Liver (tissue), 9 donors: ENCODE results near the gene MYH7B. TPM values are rescaled to one million over a fixed set of nuclear protein-coding genes. Genes with fewer than 3 reads are reported as not detected.

ENCODE experiments used
- DNase-seq: peaks from one replicate; pipeline ENCODE4 v3.0.0-alpha.2; 2017; ENCODE audit warnings: low spot score
- H3K27ac ChIP-seq, 2 donors: one replicate each; pipeline ENCODE4 v1.7.0; 2013; ENCODE audit warnings: inconsistent platforms in 2 of 2, low read length in 2 of 2, control low read depth in 1 of 2, low read depth in 1 of 2, mild to moderate bottlenecking in 1 of 2
- H3K27me3 ChIP-seq, 4 donors: one replicate each; pipeline versions ENCODE4 v1.6.1 to v1.7.0; 2013; ENCODE audit warnings: low read length in 3 of 4, inconsistent platforms in 1 of 4, mild to moderate bottlenecking in 1 of 4, moderate library complexity in 1 of 4; ENCODE audit not compliant: control insufficient read depth in 4 of 4, insufficient read depth in 4 of 4
- H3K36me3 ChIP-seq, 4 donors: one replicate each; pipeline versions ENCODE4 v1.6.1 to v1.7.0; 2013; ENCODE audit warnings: low read length in 3 of 4, mild to moderate bottlenecking in 3 of 4, low read depth in 1 of 4, moderate library complexity in 1 of 4; ENCODE audit not compliant: control insufficient read depth in 4 of 4, insufficient read depth in 3 of 4
- H3K4me1 ChIP-seq, 4 donors: one replicate each; pipeline versions ENCODE4 v1.6.1 to v1.7.0; 2013; ENCODE audit warnings: low read length in 3 of 4, mild to moderate bottlenecking in 3 of 4, moderate library complexity in 1 of 4; ENCODE audit not compliant: control insufficient read depth in 4 of 4, insufficient read depth in 4 of 4
- H3K4me3 ChIP-seq, 3 donors: one replicate each; pipeline versions ENCODE4 v1.6.1 to v1.7.0; 2013; ENCODE audit warnings: low read length in 3 of 3, control low read depth in 1 of 3, low read depth in 1 of 3, mild to moderate bottlenecking in 1 of 3
- H3K9ac ChIP-seq, 2 donors: one replicate each; pipeline ENCODE4 v1.7.0; 2013; ENCODE audit warnings: low read length in 2 of 2, mild to moderate bottlenecking in 2 of 2, moderate library complexity in 2 of 2, control low read depth in 1 of 2, low read depth in 1 of 2
- H3K9me3 ChIP-seq, 4 donors: one replicate each; pipeline versions ENCODE4 v1.6.1 to v1.7.0; 2013; ENCODE audit warnings: low read length in 3 of 4; ENCODE audit not compliant: control insufficient read depth in 4 of 4
- ATF3 ChIP-seq: IDR thresholded peaks from 2 replicates; pipeline ENCODE4 v1.6.1; 2016; ENCODE audit warnings: antibody characterized with exemption
- EGR1 ChIP-seq, 2 donors: IDR thresholded peaks; 2 replicates each; pipeline ENCODE4 v1.6.1; 2016 to 2018; ENCODE audit warnings: antibody characterized with exemption in 2 of 2, low read depth in 2 of 2
- FOXA1 ChIP-seq: IDR thresholded peaks from 2 replicates; pipeline ENCODE4 v1.6.1; 2016; ENCODE audit warnings: antibody characterized with exemption
- FOXA2 ChIP-seq: IDR thresholded peaks from 2 replicates; pipeline ENCODE4 v1.6.1; 2016; ENCODE audit warnings: antibody characterized with exemption
- GABPA ChIP-seq, 2 donors: IDR thresholded peaks in 1 of 2; conservative IDR thresholded peaks in 1 of 2; 2 replicates each; pipeline ENCODE4 v1.6.1; 2016; ENCODE audit warnings: antibody characterized with exemption in 2 of 2, mild to moderate bottlenecking in 1 of 2, moderate library complexity in 1 of 2
- HNF4A ChIP-seq, 2 donors: conservative IDR thresholded peaks; 2 replicates each; pipeline ENCODE4 v1.6.1; 2016; ENCODE audit warnings: antibody characterized with exemption in 2 of 2, mild to moderate bottlenecking in 2 of 2
- HNF4G ChIP-seq: IDR thresholded peaks from 2 replicates; pipeline ENCODE4 v1.6.1; 2016; ENCODE audit warnings: antibody characterized with exemption
- NR2F2 ChIP-seq: IDR thresholded peaks from 2 replicates; pipeline ENCODE4 v1.6.1; 2016; ENCODE audit warnings: antibody characterized with exemption
- REST ChIP-seq: IDR thresholded peaks from 2 replicates; pipeline ENCODE4 v1.6.1; 2016; ENCODE audit warnings: antibody characterized with exemption, mild to moderate bottlenecking
- RXRA ChIP-seq, 2 donors: IDR thresholded peaks; 2 replicates each; pipeline ENCODE4 v1.6.1; 2017 to 2018; ENCODE audit warnings: antibody characterized with exemption in 2 of 2, mild to moderate bottlenecking in 1 of 2
- SP1 ChIP-seq: IDR thresholded peaks from 2 replicates; pipeline ENCODE4 v1.6.1; 2018; ENCODE audit warnings: antibody characterized with exemption, mild to moderate bottlenecking
- TAF1 ChIP-seq: conservative IDR thresholded peaks from 2 replicates; pipeline ENCODE4 v1.6.1; 2016; ENCODE audit warnings: antibody characterized with exemption, mild to moderate bottlenecking
- YY1 ChIP-seq: IDR thresholded peaks from 2 replicates; pipeline ENCODE4 v1.6.1; 2016; ENCODE audit warnings: antibody characterized with exemption, mild to moderate bottlenecking
- ZBTB33 ChIP-seq: IDR thresholded peaks from 2 replicates; pipeline ENCODE4 v1.6.1; 2016; ENCODE audit warnings: antibody characterized with exemption
- WGBS: extraction: QIAGEN DNeasy Blood & Tissue Kit; methylation state at CpG from one replicate; pipeline ENCODE4 v1.1.7; 2013; 5-methylcytosine and 5-hydroxymethylcytosine counted together
- polyA plus RNA-seq, 2 donors: library from polyadenylated mRNA; stranded (reverse) in 1 of 2; unstranded in 1 of 2; fragments of 200-250 nt in 1 of 2; fragments of >200 nt in 1 of 2; fragmentation: Nextera tagmentation in 1 of 2; extraction: Ambion mirVana in 1 of 2; gene quantifications; one replicate each; pipeline versions ENCODE4 v1.2.1 to v1.2.3, GENCODE V29; 2013 to 2015
- total RNA-seq, 2 donors: library from RNA; depleted of rRNA; stranded (reverse); fragments of >200 nt; gene quantifications; one replicate each; pipeline ENCODE4 v1.2.3, GENCODE V29; 2014
- TF ChIP-seq, protein P1 (sequence below): IDR thresholded peaks from 2 replicates; pipeline ENCODE4 v1.6.1; 2016; ENCODE audit warnings: antibody characterized with exemption
- TF ChIP-seq, protein P2 (sequence below): fragments of 150-350 bp; IDR thresholded peaks from 2 replicates; pipeline ENCODE4 v1.5.1; 2017; ENCODE audit warnings: improper control_type of control experiment, low read depth, low read length; ENCODE audit not compliant: missing input control
- donor health status: healthy.
- donor health status: healthy.
- donor health status: healthy.
- donor health status: healthy.
- donor health status: healthy.

Gene MYH7B
- total and polyA plus RNA-seq, 4 donors: 0.12 to 0.33 (median 0.24) TPM

- Histone ChIP-seq H3K27me3 (peaks cover 0 to 2% (median 0%) of the 10 kb centered on the region in 4 donors), H3K9ac (no peak overlapping the region), H3K36me3 (no peaks in the 10 kb centered on the region), H3K9me3 (no peaks in the 10 kb centered on the region), H3K27ac (no peak overlapping the region), H3K4me1 (peaks cover 0 to 4% (median 0%) of the 10 kb centered on the region in 4 donors), H3K4me3 (no peak overlapping the region)
- TF ChIP-seq, protein P1, sequence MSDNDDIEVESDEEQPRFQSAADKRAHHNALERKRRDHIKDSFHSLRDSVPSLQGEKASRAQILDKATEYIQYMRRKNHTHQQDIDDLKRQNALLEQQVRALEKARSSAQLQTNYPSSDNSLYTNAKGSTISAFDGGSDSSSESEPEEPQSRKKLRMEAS: no peak
- TF ChIP-seq HNF4A (conservative IDR thresholded peaks at IDR 0.05): no peak
- TF ChIP-seq REST: no peak
- no peak for DNase-seq
- 75% methylated on average over 15 of the region's 15 CpGs for WGBS
Observed at GRCh38 chr20:34987288-34988190, 31.9 kb downstream of the MYH7B start.

GRCh38 chr20:34988191-34988540 lies 32.5 kb downstream of the MYH7B start:
- TF ChIP-seq EGR1 (IDR thresholded peaks at IDR 0.05; ENCODE audit: low read depth in 2 of 2): no peak
- no peak overlapping the region for H3K4me3 ChIP-seq
- H3K9ac ChIP-seq: no peak overlapping the region
- peaks cover 0 to 2% (median 0%) of the 10 kb centered on the region in 4 donors for H3K27me3 ChIP-seq
- peaks cover 0 to 4% (median 0%) of the 10 kb centered on the region in 4 donors for H3K4me1 ChIP-seq
- DNase-seq: no peak
- WGBS: 74% methylated on average over 12 of the region's 12 CpGs
- H3K27ac ChIP-seq: no peak overlapping the region
- H3K36me3 ChIP-seq: no peaks in the 10 kb centered on the region
- H3K9me3 ChIP-seq: no peaks in the 10 kb centered on the region

DNA sequence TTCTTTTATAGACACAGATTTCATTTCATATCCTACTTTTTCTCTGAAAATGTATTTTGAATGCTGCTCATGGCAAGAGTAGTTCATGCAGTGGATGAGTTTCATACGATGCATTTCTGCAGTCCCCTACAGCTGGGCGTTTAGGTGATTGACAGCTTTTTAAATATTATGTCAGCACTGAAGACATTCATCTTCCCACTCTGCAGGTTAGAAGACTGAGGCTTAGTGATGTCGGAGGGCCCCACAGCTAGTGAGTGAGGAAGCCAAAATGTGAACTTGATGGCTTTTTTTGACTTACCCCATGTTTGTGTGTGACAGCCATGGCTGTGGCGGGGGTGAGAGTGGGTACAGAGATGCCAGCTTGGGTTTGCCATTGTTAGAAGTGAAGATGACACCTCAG lies 33.5 kb downstream of the MYH7B start:
- Histone ChIP-seq H3K9me3 (no peaks in the 10 kb centered on the region), H3K27me3 (no peaks in the 10 kb centered on the region), H3K36me3 (peaks cover 0 to 4% (median 2%) of the 10 kb centered on the region in 4 donors), H3K4me3 (no peak overlapping the region), H3K4me1 (peaks cover 0 to 7% (median 0%) of the 10 kb centered on the region in 4 donors), H3K9ac (no peak overlapping the region), H3K27ac (no peak overlapping the region)
- TF ChIP-seq FOXA1 (no peak), HNF4G (no peak), YY1 (no peak), FOXA2 (no peak), TAF1 (no peak), ZBTB33 (no peak), SP1 (no peak), EGR1 (IDR thresholded peaks at IDR 0.05; ENCODE audit: low read depth in 2 of 2) (no peak), ATF3 (no peak), GABPA (IDR thresholded peaks at IDR 0.05 in 1 of 2, conservative IDR thresholded peaks at IDR 0.05 in 1 of 2) (no peak), NR2F2 (no peak), RXRA (IDR thresholded peaks at IDR 0.05) (no peak)
- TF ChIP-seq, protein P1: no peak
- TF ChIP-seq, protein P2, sequence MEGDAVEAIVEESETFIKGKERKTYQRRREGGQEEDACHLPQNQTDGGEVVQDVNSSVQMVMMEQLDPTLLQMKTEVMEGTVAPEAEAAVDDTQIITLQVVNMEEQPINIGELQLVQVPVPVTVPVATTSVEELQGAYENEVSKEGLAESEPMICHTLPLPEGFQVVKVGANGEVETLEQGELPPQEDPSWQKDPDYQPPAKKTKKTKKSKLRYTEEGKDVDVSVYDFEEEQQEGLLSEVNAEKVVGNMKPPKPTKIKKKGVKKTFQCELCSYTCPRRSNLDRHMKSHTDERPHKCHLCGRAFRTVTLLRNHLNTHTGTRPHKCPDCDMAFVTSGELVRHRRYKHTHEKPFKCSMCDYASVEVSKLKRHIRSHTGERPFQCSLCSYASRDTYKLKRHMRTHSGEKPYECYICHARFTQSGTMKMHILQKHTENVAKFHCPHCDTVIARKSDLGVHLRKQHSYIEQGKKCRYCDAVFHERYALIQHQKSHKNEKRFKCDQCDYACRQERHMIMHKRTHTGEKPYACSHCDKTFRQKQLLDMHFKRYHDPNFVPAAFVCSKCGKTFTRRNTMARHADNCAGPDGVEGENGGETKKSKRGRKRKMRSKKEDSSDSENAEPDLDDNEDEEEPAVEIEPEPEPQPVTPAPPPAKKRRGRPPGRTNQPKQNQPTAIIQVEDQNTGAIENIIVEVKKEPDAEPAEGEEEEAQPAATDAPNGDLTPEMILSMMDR: no peak
- DNase-seq: no peak
- 91% methylated on average over 4 of the region's 4 CpGs for WGBS
